Right lobe of liver (tissue), 6 donors: ENCODE results near the gene DDOST. TPM values are rescaled to one million over a fixed set of nuclear protein-coding genes. Genes with fewer than 3 reads are reported as not detected.

Source experiments
- ATAC-seq, 4 donors: fragments of 200-7000 bp; cut with Tn5 transposase; one replicate each; pipeline ENCODE4 v1.9.1; 2020; ENCODE audit warnings: mild to moderate bottlenecking in 4 of 4, moderate library complexity in 4 of 4
- DNase-seq, 3 donors: peaks; one replicate each; pipeline ENCODE4 v3.0.0-alpha.2; 2020
- H3K27ac ChIP-seq, 3 donors: fragments of 200-600 bp; one replicate each; pipeline ENCODE4 v1.8.0; 2022
- H3K27me3 ChIP-seq, 2 donors: fragments of 200-600 bp; one replicate each; pipeline ENCODE4 v1.8.0; 2022
- H3K36me3 ChIP-seq, 4 donors: fragments of 200-600 bp; sonication (generic) in 1 of 4; one replicate each; pipeline versions ENCODE4 v1.5.1 to v1.8.0; 2017 to 2022; ENCODE audit warnings: control low read depth in 1 of 4
- H3K4me1 ChIP-seq, 4 donors: fragments of 200-600 bp; sonication (generic) in 1 of 4; one replicate each; pipeline versions ENCODE4 v1.5.1 to v1.8.0; 2017 to 2022; ENCODE audit warnings: control low read depth in 1 of 4
- H3K4me3 ChIP-seq, 3 donors: fragments of 200-600 bp; one replicate each; pipeline ENCODE4 v1.8.0; 2022
- H3K9me3 ChIP-seq, 4 donors: fragments of 200-600 bp; sonication (generic) in 1 of 4; one replicate each; pipeline versions ENCODE4 v1.5.1 to v1.8.0; 2017 to 2022; ENCODE audit warnings: control low read depth in 1 of 4
- POLR2A ChIP-seq: fragments of 450-650 bp; IDR thresholded peaks from one replicate; pipeline ENCODE4 v1.6.1; 2017; ENCODE audit warnings: antibody characterized with exemption, mild to moderate bottlenecking
- WGBS: methylation state at CpG from one replicate; pipeline ENCODE4 v1.1.6; 2018; ENCODE audit warnings: low coverage, low lambda C conversion rate; ENCODE audit not compliant: insufficient coverage; ENCODE audit errors: missing lambda C conversion rate; 5-methylcytosine and 5-hydroxymethylcytosine counted together
- intact Hi-C, 2 donors: fragments of 100-400 bp; cut with DNase I; formaldehyde crosslinking; loops; one replicate each; pipeline versions ENCODE4 v1.11.2 to v1.14.1; 2022
- total RNA-seq, 6 experiments: library from RNA; depleted of rRNA in 2 of 6; stranded (reverse); fragments of >200 nt in 2 of 6; fragmentation: NEBNext Ultra II Directional in 3 of 6; extraction: Animal tissue kit (Norgen Biotek cat#: 25700) in 3 of 6; gene quantifications; one replicate each; pipeline versions ENCODE4 v1.1.0 to v1.2.4, GENCODE V29; 2016 to 2023
- TF ChIP-seq, protein P1 (sequence below), 4 donors: fragments of 200-600 bp in 3 of 4; fragments of 450-650 bp in 1 of 4; IDR thresholded peaks; one replicate each; pipeline versions ENCODE4 v1.5.1 to v1.8.0; 2016 to 2022; ENCODE audit warnings: antibody characterized with exemption in 4 of 4, mild to moderate bottlenecking in 2 of 4
- donor health status: DM: no; HTN: yes; CAD: no.
- donor health status: DM: no; HTN: no; CAD: no.
- donor health status: DM: no; HTN: no; CAD: no.
- donor health status: DM: no; HTN: yes; CAD: no.
- donor health status: DM: no; HTN: yes; CAD: no.

Gene DDOST
- total RNA-seq, 6 experiments from 2014 or later = 53.0 to 132 (median 100) TPM

DNA sequence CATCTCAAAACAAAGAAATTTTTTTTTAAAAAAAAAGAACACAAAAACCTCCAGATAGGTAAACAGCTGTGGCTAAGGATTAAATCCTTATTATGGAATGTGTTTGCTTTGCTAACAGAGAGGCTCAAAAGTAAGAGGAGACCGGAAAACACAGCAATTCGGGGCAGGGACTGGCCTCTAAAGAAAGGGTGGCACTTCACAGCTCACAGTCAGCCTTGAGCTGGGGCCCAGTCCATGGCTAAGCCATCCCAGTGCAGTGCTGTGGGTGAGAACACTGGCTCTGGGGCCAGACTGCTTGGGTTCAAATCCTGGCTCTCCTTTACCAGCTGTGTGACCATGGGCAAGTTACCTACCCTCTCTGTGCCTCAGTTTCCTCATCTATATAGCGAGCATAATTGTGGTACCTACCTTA, 28.5 kb upstream of the DDOST start:
- Histone ChIP-seq H3K27ac (no peak overlapping the region), H3K4me1 (no peaks in the 10 kb centered on the region), H3K9me3 (no peaks in the 10 kb centered on the region), H3K27me3 (no peaks in the 10 kb centered on the region), H3K4me3 (no peak overlapping the region), H3K36me3 (no peaks in the 10 kb centered on the region)
- intact Hi-C loops = loop anchor here in 1 of 2 donors (10.0 kb wide), 1 partner anchor 505 kb away; no protein-coding TSS in a partner anchor
- 90% methylated on average over 3 of the region's 3 CpGs for WGBS
- DNase-seq (no peak), ATAC-seq (no peak)
- TF ChIP-seq, protein P1, sequence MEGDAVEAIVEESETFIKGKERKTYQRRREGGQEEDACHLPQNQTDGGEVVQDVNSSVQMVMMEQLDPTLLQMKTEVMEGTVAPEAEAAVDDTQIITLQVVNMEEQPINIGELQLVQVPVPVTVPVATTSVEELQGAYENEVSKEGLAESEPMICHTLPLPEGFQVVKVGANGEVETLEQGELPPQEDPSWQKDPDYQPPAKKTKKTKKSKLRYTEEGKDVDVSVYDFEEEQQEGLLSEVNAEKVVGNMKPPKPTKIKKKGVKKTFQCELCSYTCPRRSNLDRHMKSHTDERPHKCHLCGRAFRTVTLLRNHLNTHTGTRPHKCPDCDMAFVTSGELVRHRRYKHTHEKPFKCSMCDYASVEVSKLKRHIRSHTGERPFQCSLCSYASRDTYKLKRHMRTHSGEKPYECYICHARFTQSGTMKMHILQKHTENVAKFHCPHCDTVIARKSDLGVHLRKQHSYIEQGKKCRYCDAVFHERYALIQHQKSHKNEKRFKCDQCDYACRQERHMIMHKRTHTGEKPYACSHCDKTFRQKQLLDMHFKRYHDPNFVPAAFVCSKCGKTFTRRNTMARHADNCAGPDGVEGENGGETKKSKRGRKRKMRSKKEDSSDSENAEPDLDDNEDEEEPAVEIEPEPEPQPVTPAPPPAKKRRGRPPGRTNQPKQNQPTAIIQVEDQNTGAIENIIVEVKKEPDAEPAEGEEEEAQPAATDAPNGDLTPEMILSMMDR (IDR thresholded peaks at IDR 0.05) = no peak
- TF ChIP-seq POLR2A = no peak

DNA sequence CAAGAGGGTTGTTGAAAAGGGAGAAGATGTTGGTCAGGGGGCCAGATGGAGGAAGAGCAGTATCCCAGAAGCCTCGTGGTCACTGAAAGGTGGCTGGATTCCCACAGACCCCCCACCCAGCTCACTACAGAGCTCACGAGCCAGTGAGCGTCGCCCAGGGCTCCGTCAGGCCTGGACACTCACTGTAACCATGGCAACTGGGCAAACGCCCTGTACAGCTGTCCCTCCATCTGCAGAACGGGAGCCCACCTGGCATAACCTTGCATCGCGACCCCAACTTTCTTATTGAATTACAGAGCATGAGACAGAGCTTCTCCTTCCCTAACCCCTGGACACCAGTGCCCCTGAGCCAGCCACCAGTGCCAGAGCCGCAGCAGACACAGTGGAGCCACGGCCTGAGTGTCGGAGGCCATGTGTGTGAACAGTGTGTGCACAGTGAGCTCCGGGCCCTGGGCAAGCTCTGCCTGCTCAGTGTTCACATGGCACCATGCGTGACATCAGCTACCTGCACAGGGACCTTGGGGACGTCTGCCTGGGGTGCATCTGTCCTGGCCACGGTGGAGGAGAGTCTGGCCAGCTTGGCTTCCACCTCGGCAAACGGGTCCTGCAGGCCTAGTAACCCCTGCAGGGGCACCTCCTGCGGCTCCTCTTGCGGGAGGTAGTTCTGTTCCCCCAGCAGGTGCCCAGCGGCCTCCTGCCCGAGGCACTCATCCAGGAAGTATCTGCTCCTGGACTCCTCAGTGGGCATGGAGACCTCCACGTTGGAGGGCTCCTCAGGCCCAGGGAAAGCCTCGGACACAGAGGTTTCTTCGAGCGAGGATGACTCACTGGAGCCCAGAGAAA, 25.9 kb upstream of the DDOST start:
- WGBS = 81% methylated on average over 5 of the region's 26 CpGs
- Histone ChIP-seq H3K36me3 (no peaks in the 10 kb centered on the region), H3K4me1 (no peaks in the 10 kb centered on the region), H3K9me3 (no peaks in the 10 kb centered on the region), H3K4me3 (no peak overlapping the region), H3K27ac (no peak overlapping the region), H3K27me3 (no peaks in the 10 kb centered on the region)
- DNase-seq (no peak), ATAC-seq (no peak)
- no peak for TF ChIP-seq POLR2A
- TF ChIP-seq, protein P1 (IDR thresholded peaks at IDR 0.05) = no peak
- intact Hi-C loops = no loop called here

DNA sequence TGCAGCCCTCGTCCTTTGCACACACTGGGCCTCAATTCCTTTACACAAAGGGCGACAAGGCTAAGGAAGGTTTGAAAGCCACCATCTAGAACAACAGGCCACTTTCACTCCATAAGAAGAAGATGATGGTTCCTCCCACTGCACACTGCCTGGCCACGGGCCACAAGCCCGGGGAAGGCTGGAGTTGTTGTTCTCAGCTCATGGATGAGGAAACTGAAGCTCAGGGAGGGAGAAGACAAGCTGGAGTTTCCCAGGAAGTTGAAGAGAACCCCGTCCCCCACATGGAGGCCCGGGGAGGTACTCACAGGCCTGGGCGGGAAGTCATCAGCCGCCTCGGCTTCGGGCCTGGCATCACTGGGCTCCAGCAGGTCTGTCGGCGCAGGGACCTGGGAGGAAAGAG, 24.6 kb upstream of the DDOST start:
- H3K27ac ChIP-seq = peak overlapping the region; percentile 26 to 66 (median 65)
- H3K9me3 ChIP-seq = no peaks in the 10 kb centered on the region
- H3K36me3 ChIP-seq = no peaks in the 10 kb centered on the region
- H3K4me3 ChIP-seq = no peak overlapping the region
- TF ChIP-seq POLR2A = no peak
- TF ChIP-seq, protein P1 (IDR thresholded peaks at IDR 0.05) = no peak
- no peaks in the 10 kb centered on the region for H3K27me3 ChIP-seq
- WGBS = 46% methylated on average over 4 of the region's 12 CpGs
- ATAC-seq = peak in 1 of 4 donors; percentile 4
- intact Hi-C loops = no loop called here
- H3K4me1 ChIP-seq = no peaks in the 10 kb centered on the region
- no peak for DNase-seq

DNA sequence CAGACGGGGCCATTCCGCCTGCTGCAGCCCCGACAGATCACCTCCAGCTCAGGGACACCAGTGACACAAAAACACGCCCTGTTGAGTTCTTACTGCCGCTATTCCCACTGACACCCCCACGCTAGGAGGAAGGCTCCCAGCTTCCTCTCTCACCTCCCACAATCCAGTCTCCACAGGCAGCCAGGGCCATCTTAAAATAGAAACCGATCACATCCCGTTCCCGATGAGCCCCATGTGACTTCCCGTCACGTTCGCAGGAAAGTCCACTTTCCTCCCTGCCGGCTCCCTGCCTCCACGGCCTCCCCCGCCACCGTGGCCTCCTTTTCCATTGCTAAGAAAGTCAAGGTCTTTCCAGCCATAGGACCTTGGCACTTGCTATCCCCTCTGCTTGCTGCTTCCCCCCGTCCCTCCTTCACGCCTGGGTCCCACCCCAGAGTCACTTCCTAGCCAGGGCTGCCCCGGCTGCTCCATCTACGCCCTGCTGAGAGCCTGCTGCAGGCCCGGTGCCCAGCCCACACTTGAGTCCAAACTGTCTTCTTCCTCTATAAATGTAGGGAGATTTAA, 24.0 kb upstream of the DDOST start:
- Histone ChIP-seq H3K27me3 (no peaks in the 10 kb centered on the region), H3K4me3 (peak overlapping the region; percentile 9 to 32 (median 14)), H3K4me1 (no peaks in the 10 kb centered on the region), H3K27ac (peak overlapping the region; percentile 65 to 67 (median 66)), H3K36me3 (no peaks in the 10 kb centered on the region), H3K9me3 (no peaks in the 10 kb centered on the region)
- intact Hi-C loops = no loop called here
- DNase-seq = peak; percentile 64 to 73 (median 64)
- ATAC-seq = peak; percentile 64 to 71 (median 68)
- WGBS = 64% methylated on average over 9 of the region's 21 CpGs
- TF ChIP-seq, protein P1 (IDR thresholded peaks at IDR 0.05) = no peak
- no peak for TF ChIP-seq POLR2A
